NCI-H69 (cell line): Measurements from ENCODE around the gene HSPA1B.
"Not testable (repeated sequence)": the region's sequence is repeated elsewhere in the genome, so short reads cannot be mapped to it uniquely, and the experiment has no call there.

Experiments used
- DNase-seq: peaks from one replicate; lab custom pipeline; 2025; lab: John Stamatoyannopoulos, UW

The HSPA1B gene

DNA sequence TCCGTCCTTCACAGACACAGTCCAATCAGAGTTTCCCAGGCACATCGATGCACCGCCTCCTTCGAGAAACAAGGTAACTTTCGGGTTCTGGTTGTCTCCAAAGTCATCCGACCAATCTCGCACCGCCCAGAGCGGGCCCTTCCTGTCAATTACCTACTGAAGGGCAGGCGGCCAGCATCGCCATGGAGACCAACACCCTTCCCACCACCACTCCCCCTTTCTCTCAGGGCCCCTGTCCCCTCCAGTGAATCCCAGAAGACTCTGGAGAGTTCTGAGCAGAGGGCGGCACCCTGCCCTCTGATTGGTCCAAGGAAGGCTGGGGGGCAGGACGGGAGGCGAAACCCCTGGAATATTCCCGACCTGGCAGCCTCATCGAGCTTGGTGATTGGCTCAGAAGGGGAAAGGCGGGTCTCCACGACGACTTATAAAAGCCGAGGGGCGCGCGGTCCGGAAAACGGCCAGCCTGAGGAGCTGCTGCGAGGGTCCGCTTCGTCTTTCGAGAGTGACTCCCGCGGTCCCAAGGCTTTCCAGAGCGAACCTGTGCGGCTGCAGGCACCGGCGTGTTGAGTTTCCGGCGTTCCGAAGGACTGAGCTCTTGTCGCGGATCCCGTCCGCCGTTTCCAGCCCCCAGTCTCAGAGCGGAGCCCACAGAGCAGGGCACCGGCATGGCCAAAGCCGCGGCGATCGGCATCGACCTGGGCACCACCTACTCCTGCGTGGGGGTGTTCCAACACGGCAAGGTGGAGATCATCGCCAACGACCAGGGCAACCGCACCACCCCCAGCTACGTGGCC, at the start of gene HSPA1B:
Gene HSPA1B (plus strand): TSS at position 453 of the 794 bp plus-strand sequence. CDS start 213 bp downstream, at position 666.
- peak; percentile 100 for DNase-seq

DNA sequence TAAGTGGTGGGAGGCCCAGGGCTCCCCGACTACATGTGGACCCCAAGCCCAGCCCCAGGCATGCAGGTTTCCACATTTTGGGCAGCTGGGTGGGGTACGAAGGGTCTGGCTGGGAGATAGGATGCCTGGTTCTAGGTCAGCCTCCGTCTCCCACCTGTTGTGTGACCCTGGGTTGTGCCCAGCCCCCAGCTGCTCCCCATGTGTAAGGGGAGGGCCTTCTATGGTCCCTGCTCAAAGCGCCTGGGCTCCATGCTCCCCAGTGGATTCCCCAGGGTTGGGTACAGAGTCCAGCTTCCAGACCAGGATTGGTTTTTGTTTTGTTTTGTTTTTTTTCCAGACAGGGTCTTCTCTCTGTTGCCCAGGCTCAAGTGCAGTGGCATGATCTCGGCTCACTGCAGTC, 49.3 kb upstream of the HSPA1B start:
- DNase-seq = no peak

DNA sequence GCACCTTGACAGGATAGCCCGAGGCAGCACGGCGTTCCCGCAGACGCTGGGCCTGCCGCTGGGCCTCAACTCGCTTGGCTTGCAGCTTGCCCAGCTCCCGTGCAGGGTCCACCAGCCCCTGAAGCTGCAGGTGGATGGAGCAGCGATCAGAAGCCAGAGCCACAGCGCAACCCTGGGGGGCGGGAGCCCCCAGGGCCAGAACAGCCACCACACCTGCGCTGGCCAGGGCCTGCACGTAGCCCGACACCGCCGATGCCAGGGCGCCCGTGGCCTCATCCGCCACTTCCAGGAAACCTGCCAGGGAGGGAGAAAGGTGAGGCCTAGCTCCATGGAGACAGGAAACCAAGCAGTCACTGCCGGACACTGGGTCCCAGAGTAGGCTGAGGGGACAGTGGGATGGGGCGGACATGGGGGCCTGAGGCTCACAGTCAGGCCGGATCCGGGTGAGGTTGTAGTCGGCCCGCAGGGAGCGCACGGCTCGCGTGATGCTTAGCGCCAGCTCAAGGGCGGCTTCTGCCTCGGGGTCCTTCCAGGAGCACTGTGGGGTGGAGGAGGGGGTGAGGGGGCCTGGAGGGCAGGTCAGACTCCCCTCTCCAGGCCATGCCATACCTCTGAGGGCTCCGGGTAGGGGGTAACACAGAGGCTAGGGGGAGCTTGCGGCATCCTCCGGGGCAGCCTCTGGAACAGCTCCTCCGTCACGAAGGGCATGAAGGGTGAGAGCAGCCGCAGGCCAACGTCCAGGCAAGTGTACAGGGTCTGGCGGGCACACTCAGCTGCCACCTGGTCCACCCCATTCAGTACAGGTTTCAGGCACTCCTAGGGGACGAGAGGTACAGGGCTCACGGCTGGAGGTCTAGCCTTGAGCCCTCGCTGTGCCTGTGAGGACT, 48.3 kb upstream of the HSPA1B start:
- DNase-seq = no peak

DNA sequence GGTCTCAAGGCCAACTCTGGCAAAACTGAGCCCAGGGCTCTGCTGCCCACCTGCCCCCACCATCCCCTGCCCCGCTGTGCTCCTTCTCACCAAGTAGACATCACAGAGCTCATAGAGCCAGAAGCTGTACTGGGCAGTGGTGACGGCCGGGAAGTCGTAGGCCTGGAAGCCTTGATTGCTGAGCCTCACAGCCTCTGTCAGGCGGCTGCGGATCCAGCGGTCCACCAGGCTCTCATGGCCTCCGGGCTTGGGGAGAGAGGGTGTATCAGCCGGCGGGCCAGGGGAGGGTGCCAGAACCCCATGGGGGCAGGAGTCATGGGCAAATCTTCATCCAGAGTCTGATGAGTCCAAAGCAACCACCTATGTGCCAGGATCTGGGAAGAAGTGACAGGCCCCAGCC, 47.6 kb upstream of the HSPA1B start:
- DNase-seq = no peak

DNA sequence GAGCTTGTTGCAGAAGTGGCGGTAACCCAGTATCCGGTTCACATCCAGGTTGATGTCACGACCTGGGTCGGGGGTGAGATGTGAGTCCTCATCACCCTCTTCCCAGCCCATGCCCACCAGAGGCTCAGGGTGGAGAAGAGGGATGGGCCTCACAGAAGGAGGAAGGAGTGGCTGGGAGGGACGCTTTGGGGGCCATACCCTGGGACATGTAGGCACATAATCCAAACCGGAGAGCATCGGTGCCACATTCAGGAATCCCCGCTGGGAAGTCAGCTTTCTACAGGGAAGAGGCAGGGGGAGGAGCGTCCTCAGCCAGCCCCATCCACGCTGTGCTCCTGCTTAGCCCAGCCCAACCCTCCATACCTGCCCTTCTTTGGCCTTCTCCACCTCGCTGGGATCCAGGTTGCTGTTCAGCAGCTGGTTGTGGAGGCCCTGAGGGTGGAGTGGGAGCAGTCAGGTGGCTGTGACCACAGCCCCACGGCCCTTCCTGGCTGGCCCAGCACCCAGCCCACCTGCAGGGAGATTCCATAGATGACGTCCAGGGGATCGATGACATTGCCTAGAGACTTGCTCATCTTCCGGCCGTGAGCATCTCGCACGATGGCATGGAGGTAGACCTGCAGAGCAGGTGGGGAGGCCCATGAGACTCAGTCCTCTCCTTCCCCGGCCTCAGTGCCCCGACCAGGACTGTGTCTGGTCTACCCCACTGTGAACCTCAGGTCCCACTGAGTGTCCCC, 46.9 kb upstream of the HSPA1B start:
- DNase-seq = no peak

DNA sequence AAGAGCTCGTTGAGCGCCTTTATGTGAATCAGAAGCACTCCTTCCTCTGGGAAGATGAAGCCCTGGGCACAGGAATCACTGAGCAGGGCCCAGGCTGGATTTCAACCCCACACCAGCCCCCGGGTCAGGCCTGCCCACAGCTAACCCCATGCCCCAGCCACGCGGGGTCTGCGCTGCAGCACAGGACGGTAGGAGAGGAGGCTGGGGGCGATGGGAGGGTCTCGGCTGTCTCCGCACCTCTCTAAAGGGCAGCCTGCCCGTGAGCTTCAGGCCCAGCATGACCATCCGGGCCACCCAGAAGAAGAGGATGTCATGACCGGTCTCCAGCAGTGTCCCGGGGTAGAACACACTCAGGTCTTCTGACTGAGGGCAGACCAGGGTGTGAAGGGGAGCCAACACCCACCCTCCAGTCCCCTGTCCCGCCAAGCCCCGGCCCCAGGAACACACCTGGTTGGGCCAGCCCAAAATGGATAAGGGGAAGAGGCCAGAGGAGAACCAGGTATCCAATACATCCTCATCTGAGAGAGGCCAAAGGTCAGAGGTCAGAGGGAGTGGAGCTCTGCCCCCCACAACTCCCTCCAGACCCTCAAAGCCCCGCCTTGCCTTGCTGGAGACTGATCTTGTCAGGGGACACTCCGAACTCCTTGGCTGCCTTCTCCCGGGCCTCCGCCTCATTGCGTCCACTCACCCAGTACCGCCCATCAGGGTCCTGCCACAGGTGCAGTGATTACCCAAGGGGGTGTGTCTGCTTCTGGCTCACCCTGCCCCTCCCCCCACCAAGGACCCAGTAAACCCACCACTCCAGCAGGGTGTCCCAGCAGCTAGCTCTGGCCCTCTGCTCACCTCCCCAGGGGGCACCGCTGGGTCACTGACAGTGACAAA, 46.1 kb upstream of the HSPA1B start:
- DNase-seq = no peak

DNA sequence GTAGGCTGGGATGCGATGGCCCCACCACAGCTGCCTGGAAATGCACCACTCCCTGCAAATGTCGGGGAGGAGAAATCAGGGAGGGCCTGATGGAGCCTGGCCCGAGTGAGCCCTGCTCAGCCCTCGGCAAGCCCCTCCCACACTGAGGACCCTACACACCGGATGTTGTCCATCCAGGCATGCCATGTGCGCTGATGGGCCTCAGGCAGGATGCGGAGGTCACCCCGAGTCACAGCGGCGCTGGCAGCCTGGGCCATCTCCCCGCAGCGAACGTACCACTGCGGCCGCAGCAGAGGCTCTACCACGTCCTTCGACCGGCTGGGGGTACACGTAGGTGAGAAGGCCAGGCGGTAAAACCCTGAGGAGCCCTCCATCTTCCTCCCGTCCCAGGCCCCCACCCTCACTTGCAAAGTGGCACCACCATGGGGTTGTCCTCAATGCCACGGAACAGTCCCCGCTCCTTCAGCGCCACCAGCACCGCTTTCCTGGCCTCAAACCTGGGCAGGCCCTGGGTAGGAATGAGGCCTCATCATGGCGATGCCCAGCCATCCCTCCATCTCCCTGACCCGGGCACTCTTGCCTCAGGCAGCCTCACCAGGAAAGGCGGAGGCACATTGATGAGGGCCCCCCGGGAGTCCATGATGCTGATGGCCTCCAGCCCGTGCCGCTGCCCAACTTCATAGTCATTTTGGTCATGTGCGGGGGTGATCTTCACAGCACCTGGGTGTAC, 45.2 kb upstream of the HSPA1B start:
- no peak for DNase-seq

DNA sequence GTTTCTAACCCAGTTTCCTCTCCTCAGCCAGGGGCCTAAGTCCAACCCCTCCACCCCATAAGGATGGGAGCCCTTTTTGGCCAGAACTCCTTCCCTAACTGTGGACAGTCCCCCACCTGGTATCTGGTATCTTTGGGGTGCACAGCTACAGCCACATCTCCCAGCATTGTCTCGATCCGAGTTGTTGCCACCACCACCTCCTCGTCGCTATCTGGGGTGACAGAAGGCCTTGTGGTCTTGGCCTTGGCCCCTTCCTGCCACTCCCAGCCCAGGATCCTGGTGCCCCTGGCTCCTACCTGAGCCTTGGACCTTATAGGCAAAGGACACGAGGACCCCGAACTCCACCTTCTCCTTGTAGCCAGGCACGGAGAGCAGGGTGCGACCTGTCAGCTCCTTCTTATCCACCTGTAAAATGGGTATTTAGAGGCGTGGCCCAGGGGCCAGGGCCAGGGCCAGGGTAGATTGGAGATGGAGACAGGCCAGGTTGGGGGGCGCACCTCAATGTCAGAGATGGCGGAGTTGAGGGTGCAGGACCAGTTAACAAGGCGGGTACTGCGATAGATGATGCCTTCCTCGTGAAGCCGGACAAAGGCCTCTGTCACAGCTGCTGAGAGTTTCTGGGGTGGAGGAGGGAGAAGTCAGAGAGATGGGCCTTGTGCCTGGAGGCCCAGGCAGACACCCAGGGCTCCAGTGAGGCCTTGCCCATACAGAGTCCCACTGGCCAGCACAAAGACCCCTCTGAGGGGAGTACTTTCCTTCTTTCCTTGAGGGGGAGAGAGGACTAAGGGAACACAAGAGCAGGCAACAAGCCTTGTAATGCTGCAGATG, 43.2 kb upstream of the HSPA1B start:
- DNase-seq = no peak

DNA sequence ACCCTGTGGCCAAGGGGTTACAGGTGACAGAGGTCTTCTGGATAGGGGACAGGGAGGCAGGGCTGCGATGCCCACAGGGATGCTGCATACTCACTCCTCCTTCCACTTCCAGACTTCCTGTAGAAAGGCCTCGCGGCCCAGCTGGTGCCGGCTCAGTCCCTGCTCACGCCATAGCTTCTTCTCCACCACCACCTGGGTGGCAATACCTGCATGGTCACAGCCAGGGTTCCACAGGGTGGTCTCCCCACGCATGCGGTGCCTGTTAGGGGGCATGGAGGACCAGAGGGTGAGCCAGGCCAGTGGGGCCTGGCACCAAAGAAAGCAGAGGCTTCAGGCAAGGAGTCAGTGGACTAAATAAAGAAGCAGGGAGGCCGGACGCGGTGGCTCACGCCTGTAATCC, 42.1 kb upstream of the HSPA1B start:
- DNase-seq = no peak

DNA sequence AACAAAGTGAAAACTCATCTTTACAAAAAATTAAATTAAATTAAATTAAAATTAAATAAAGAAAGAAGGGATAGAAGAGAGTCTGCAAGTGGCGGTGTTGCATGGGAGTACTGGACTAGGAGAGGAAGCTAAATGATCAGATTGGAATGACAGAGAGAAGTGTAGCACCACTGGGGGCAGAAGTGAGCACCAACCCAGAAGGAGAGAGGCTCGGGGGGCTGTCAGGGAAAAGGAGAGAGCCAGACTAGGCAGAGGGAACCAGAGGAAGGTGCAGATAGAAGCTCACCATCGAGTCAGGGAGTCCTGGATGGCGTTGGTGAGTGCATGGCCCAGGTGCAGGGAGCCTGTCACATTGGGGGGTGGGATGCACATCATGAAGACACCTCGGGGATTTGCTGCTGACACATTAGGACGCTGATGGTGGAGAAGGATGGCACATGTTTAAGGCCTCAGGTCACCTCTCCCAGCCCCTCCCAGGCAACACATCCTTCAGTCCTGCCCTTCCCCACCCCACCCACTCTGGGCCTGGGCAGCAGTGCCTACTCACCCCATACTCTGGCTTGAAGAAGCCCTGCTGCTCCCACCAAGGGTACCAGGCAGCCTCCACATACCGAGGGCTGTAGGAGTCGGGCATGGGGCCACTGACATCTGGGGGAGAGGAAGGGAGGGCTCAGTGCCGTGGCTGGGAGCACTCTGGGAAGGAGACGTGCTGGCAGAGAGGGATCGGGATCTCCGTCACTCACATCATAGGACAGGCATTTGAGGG, 36.0 kb upstream of the HSPA1B start:
- DNase-seq = peak; percentile 64

DNA sequence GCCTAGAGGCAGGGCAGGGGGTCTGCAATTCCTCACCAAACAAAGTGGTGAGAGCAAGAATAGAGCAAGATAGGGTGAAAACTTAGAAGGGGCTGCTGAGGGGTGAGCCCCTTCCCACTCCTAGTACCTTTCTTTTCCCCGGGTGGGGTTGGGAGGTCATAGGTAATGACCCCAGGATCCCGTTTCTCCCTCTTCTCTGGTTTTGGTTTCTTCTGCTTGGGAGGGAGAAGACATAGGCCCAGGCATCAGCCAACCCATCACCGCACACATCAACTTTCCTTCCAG, 35.5 kb upstream of the HSPA1B start:
- no peak for DNase-seq

DNA sequence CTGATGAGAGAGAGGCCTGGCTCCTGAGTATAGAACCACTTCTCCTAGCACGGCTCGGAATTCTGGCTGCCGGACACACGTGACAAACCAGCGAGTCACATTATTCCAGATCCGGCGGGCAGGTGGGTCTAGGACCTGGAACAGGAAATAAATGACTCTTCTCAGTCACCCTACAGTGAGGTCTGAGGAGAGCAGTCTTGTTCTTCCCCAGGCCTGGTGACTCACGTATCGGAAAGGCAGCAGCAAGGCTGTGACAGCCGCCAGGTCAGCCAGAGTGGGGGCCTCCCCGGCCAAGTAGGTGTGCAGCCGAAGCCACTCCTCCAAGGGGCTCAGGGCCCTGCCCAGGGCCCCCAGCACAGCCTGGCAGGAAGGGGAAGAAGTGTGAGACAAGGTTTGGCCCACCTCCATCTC, 34.8 kb upstream of the HSPA1B start:
- no peak for DNase-seq

DNA sequence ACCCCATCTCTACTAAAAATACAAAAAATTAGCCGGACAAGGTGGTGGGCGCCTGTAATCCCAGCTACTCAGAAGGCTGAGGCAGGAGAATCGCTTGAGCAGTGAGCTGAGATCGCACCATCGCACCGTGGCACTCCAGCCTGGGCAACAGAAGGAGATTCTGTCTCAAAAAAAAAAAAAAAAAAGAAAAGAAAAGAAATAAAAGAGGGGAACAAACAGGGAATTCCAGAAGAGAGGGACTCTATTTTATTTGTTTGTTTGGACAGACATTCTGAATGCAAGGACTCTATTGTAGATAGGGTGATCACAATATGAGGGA, 33.7 kb upstream of the HSPA1B start:
- not testable (repeated sequence) for DNase-seq

DNA sequence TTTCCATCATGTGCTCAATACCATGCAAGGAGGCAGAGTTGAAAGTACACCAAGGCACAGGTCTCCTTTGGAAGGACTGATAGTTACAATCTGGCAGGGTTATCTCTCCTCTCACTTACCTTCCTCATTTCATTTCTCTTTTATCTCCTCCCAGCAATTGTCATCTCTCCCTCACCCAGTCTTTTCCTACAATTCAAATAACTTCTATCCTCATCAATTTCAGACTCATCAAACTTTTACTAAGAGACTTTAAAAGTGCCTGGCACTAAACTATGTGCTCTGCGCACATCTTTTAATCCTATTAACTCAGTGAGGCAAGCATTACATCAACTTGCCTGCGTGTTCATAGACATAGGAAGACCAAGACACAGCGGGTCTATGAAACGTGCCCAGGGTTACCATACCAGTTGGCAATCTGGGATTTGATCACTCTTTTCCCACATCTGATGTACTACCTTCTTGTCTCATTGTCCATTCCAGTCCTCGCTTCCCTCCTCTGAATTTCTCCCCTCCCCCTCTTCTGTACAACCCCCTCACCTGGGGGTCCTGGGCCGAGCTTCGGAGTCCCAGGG, 33.2 kb upstream of the HSPA1B start:
- peak; percentile 64 for DNase-seq

DNA sequence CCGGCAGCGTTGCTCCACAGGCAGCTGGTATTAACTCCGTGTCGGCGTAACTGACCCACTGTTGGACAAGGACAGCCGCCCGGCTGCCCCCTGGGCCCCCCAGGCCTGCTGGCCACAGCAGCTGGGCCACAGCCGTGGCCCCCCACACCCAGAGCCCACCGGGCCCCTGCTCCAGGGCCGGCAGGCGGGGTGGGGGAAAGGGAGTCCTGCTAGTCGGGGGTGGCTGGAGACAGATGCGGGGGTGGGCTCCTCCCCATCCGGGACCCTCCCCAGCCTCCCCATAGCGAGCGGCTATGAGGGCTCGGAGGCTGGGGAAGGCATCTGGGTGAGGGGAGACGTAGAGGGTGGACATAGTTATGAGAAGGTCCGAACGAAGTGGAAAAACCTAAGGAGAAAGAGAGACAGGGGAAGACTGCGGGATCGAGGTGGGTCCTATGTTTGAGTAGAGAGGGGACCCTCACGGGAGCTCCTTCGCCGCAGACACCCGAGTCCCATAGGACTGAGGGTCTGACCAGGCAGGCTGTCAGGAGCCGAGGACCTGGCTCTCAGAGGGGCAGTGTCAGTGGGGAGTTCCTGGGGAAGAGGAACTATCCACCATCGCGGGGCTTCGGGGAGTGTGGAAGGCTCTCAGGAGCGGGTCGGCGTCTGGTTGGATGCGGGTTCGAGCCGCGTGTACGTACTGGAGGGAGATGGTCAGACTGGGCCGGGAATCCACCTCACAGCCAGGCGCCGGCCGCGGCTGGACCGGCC, 32.5 kb upstream of the HSPA1B start:
- peak; percentile 66 for DNase-seq

DNA sequence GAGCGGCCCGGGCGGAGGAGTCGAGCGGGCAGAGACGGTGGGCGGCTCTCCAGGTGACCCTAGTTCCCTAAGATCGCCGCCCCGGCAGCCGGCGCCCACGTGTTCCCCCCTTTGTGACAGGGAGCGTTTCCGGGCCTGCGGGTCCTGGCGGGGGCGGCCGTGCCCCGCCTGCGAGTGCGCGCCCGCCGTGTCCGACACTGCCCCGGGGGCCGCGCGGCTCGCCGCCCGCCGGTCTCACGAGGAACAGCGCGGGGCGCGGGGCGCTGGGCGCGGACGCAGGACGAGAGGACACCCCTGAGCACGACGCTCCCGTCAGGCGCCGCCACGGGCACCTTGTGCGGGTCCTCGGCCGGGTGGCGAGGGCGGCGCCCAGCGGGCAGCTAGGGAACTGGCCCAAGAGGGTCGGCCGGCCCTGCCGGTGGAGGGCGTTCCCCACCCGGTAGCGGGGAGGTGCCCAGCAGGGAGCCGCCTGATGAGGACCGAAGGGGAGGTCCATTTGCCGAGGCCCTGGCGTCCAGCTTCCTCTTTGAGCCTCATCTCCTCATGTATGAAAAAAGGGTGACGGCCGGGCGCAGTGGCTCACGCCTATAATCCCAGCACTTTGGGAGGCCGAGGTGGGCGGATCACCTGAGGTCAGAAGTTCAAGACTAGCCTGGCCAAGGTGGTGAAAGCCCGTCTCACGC, 31.8 kb upstream of the HSPA1B start, which contains the start of gene VARS1:
Gene VARS1 (minus strand): TSS at position 137 of the 683 bp plus-strand sequence. CDS start 535 bp downstream, outside the sequence.
- peak; percentile 96 for DNase-seq

DNA sequence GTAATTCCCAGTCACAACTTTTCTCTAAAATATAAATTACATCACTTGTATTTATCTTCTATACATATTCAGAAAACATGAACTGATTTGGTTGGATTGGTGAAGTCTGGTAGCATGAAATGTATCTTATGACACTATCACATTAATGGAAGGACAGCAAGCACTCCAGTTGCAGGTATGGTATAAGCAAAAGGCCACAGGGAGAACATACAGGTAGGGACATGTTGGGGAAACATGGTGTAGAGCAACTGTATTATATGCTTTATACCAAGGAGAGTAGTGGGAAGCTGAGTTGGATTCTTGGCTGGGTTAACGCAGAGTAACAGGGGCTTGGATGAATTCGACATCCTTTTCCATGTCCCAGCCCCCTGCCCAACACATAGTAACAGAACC, 30.5 kb upstream of the HSPA1B start:
- no peak for DNase-seq

DNA sequence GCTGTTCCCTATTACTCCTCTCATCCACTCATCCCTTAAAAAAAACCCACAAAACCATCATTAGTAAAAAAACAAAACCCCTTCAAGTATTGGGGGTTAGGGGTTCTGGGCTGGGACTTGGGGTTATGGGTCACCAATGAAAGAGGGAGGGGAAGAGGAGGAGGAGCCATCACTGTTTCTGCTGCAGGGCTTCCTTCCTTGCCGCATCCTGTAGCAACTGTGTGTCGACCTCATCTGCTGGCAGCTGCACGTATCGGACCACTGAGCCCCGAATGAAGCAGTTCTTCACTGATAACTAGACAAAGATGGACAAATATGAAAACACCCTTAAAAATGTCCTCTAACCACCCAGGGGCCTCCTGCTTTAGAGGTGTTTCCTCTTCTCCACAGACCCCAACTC, 29.9 kb upstream of the HSPA1B start:
- no peak for DNase-seq
